Breast epithelium (tissue), 3 donors: ENCODE measurements around the gene OR10T2.

Source experiments
- POLR2A ChIP-seq: fragments of 450-650 bp; IDR thresholded peaks from one replicate; pipeline ENCODE4 v1.6.1; 2016; ENCODE audit warnings: antibody characterized with exemption, mild to moderate bottlenecking, moderate library complexity
- POLR2AphosphoS5 ChIP-seq, 3 donors: sonication (generic); formaldehyde crosslinking; IDR thresholded peaks; one replicate each; pipeline ENCODE4 v1.6.1; 2017; ENCODE audit warnings: antibody characterized with exemption in 3 of 3

DNA sequence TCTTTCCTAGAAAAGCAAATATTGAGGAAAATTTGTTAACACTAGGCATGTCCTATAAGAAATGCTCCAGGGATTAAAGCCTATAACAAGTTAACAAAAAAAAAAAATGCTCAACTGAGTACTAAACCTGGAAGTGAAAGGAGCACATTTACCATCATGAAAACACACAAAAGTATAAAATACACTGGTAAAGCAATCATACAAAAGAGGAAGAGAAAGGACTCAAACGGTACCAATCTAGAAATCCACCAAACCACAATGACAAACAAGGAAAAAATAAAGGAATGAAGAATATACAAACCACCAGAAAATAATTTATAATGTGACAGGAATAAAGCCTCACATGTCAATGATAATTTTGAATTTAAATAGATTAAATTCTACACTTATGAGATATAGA is 24.4 kb downstream of the OR10T2 start:
- TF ChIP-seq POLR2AphosphoS5 (IDR thresholded peaks at IDR 0.05) (no peak), POLR2A (no peak)
